GM04504 (cell line): ENCODE measurements around the gene COL25A1.

Experiments used
- DNase-seq: peaks from one replicate; pipeline ENCODE4 v3.0.0-alpha.2; 2012; ENCODE audit warnings: low read depth

COL25A1 gene

GRCh38 chr4:108811486-108811885, 491.0 kb downstream of the COL25A1 start:
- no peak for DNase-seq

- no peak for DNase-seq
Observed at GRCh38 chr4:108810087-108810486, 492.4 kb downstream of the COL25A1 start.

GRCh38 chr4:108804648-108805273, 497.7 kb downstream of the COL25A1 start:
- DNase-seq, result no peak

- DNase-seq, result no peak
Observed at GRCh38 chr4:108799306-108799705, 503.2 kb downstream of the COL25A1 start.

GRCh38 chr4:108796173-108796572, 506.3 kb downstream of the COL25A1 start:
- no peak for DNase-seq

GRCh38 chr4:108795733-108796132, 506.7 kb downstream of the COL25A1 start:
- DNase-seq, result no peak

GRCh38 chr4:108794136-108794535, 508.3 kb downstream of the COL25A1 start:
- no peak for DNase-seq

- DNase-seq, result no peak
Observed at GRCh38 chr4:108793415-108793814, 509.0 kb downstream of the COL25A1 start.

- DNase-seq, result no peak
Observed at GRCh38 chr4:108788731-108789130, 513.7 kb downstream of the COL25A1 start.

GRCh38 chr4:108787724-108788123, 514.7 kb downstream of the COL25A1 start:
- no peak for DNase-seq

- DNase-seq, result no peak
Observed at GRCh38 chr4:108787106-108787505, 515.4 kb downstream of the COL25A1 start.

GRCh38 chr4:108786351-108786750, 516.1 kb downstream of the COL25A1 start:
- no peak for DNase-seq

- DNase-seq, result no peak
Observed at GRCh38 chr4:108783665-108784463, 518.6 kb downstream of the COL25A1 start.

- no peak for DNase-seq
Observed at GRCh38 chr4:108779958-108780357, 522.5 kb downstream of the COL25A1 start.

- no peak for DNase-seq
Observed at GRCh38 chr4:108777388-108777787, 525.1 kb downstream of the COL25A1 start.

- DNase-seq, result no peak
Observed at GRCh38 chr4:108775921-108776320, 526.5 kb downstream of the COL25A1 start.

GRCh38 chr4:108774809-108775530, 527.5 kb downstream of the COL25A1 start:
- DNase-seq, result no peak

GRCh38 chr4:108772402-108772801, 530.1 kb downstream of the COL25A1 start:
- no peak for DNase-seq

- DNase-seq, result no peak
Observed at GRCh38 chr4:108766058-108766457, 536.4 kb downstream of the COL25A1 start.

- DNase-seq, result no peak
Observed at GRCh38 chr4:108763986-108764385, 538.5 kb downstream of the COL25A1 start.

GRCh38 chr4:108763226-108763593, 539.2 kb downstream of the COL25A1 start:
- no peak for DNase-seq

GRCh38 chr4:108762559-108763225, 539.8 kb downstream of the COL25A1 start, which contains the start of gene ETNPPL:
TSS of gene ETNPPL (minus strand) at chr4:108763053. CDS start at chr4:108762898, 155 bp downstream.
- DNase-seq, result no peak
